ENCODE measurements around the gene RIPOR2. TPM values are rescaled to one million over a fixed set of nuclear protein-coding genes. Genes with fewer than 3 reads are reported as not detected.
"Not testable (repeated sequence)": the region's sequence is repeated elsewhere in the genome, so short reads cannot be mapped to it uniquely, and the experiment has no call there.

RIPOR2 gene
- total RNA-seq, 4 donors from 2014 or later, result 1.2 to 16.7 (median 5.2) TPM

DNA sequence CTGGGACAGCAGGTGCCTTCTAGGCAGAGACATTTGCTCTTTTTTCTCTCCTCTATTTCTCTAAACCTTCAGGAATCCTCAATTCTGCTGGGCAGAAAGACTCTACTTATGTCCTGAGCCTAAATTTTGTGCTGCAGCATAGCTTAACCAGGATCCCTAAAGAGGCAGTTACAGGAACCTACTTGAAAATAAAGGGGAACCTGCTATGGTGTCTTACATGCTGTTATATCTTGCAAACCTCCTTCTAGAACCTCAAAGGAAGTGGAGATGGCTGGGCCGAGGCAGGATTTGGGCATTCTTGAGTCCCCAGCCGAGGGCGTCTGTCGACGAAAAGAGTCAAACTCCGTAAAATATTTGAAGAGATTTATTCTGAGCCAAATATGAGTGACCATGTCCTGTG is 178.1 kb downstream of the RIPOR2 start:
- H3K4me1 ChIP-seq, result no peaks in the 10 kb centered on the region
- H3K4me3 ChIP-seq, result no peak overlapping the region
- no peak overlapping the region for H3K27ac ChIP-seq
- TF ChIP-seq EP300 (IDR thresholded peaks at IDR 0.05; ENCODE audit: low read depth), result no peak
- no peak for TF ChIP-seq POLR2AphosphoS5 (IDR thresholded peaks at IDR 0.05)
- no peak for TF ChIP-seq POLR2A (IDR thresholded peaks at IDR 0.05)
- TF ChIP-seq, protein P1, sequence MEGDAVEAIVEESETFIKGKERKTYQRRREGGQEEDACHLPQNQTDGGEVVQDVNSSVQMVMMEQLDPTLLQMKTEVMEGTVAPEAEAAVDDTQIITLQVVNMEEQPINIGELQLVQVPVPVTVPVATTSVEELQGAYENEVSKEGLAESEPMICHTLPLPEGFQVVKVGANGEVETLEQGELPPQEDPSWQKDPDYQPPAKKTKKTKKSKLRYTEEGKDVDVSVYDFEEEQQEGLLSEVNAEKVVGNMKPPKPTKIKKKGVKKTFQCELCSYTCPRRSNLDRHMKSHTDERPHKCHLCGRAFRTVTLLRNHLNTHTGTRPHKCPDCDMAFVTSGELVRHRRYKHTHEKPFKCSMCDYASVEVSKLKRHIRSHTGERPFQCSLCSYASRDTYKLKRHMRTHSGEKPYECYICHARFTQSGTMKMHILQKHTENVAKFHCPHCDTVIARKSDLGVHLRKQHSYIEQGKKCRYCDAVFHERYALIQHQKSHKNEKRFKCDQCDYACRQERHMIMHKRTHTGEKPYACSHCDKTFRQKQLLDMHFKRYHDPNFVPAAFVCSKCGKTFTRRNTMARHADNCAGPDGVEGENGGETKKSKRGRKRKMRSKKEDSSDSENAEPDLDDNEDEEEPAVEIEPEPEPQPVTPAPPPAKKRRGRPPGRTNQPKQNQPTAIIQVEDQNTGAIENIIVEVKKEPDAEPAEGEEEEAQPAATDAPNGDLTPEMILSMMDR (IDR thresholded peaks at IDR 0.05), result no peak
- intact Hi-C loops (cut with DNase I; ENCODE audit: low total_unique reads), result no loop called here
- no peaks in the 10 kb centered on the region for H3K27me3 ChIP-seq
- in situ Hi-C loops (cut with MboI; ENCODE audit: low pct_ligation_motif_present in 1 of 4, low pct_unique_long_range_greater_than_20kb in 1 of 4, low sequenced_read_pairs in 3 of 4), result loop anchor here in 1 of 4 donors (25.0 kb wide), 1 partner anchor 170 kb away; no protein-coding TSS in a partner anchor
- no peaks in the 10 kb centered on the region for H3K36me3 ChIP-seq
- H3K9me3 ChIP-seq, result no peaks in the 10 kb centered on the region
- 95% methylated on average over 6 of the region's 6 CpGs; no CpG with 5 or more reads in 1 of the 2 donors for WGBS, 2 donors (ENCODE audit: low coverage in 1 of 2)
- no peak for DNase-seq

- TF ChIP-seq, protein P1 (IDR thresholded peaks at IDR 0.05), result no peak
- no peak for TF ChIP-seq POLR2AphosphoS5 (IDR thresholded peaks at IDR 0.05)
- no peak for TF ChIP-seq EP300 (IDR thresholded peaks at IDR 0.05; ENCODE audit: low read depth)
- no peak for TF ChIP-seq POLR2A (IDR thresholded peaks at IDR 0.05)
- Histone ChIP-seq H3K9me3 (no peaks in the 10 kb centered on the region), H3K4me3 (no peak overlapping the region), H3K27ac (no peak overlapping the region), H3K27me3 (no peaks in the 10 kb centered on the region), H3K4me1 (no peaks in the 10 kb centered on the region), H3K36me3 (no peaks in the 10 kb centered on the region)
- no peak for DNase-seq
- intact Hi-C loops (cut with DNase I; ENCODE audit: low total_unique reads) (no loop called here), in situ Hi-C loops (cut with MboI; ENCODE audit: low pct_ligation_motif_present in 1 of 4, low pct_unique_long_range_greater_than_20kb in 1 of 4, low sequenced_read_pairs in 3 of 4) (loop anchor here in 1 of 4 donors (25.0 kb wide), 1 partner anchor 168 kb away; no protein-coding TSS in a partner anchor)
Measured at GRCh38 chr6:24755279-24755678, 180.5 kb downstream of the RIPOR2 start.

- H3K9me3 ChIP-seq; intact Hi-C loops (cut with DNase I; ENCODE audit: low total_unique reads); H3K27me3 ChIP-seq; H3K4me3 ChIP-seq; H3K27ac ChIP-seq; H3K36me3 ChIP-seq; DNase-seq; H3K4me1 ChIP-seq: not testable (repeated sequence)
- in situ Hi-C loops (cut with MboI; ENCODE audit: low pct_ligation_motif_present in 1 of 4, low pct_unique_long_range_greater_than_20kb in 1 of 4, low sequenced_read_pairs in 3 of 4), result loop anchor here in 1 of 4 donors (25.0 kb wide), 1 partner anchor 167 kb away; no protein-coding TSS in a partner anchor
- WGBS, 2 donors (ENCODE audit: low coverage in 1 of 2), result 81 to 86% methylated on average over 1 to 4 of the region's 4 CpGs
Measured at GRCh38 chr6:24754378-24754777, 181.4 kb downstream of the RIPOR2 start.

Other genes with a start within 250 kb of the RIPOR2 start
- gene C6orf62, start 216.8 kb downstream of the RIPOR2 start, total RNA-seq, result 10 to 100 TPM; 29.9 to 64.3 (median 40.9) TPM
- 10 to 100 TPM in 3 of 4 donors, 1 to 10 TPM in 1; 8.2 to 45.7 (median 23.2) TPM for gene GMNN, start 161.0 kb downstream of the RIPOR2 start, total RNA-seq
- not detected for gene ARMH2, start 137.0 kb downstream of the RIPOR2 start, total RNA-seq

All from transverse colon (tissue), 4 donors.